ENCODE measurements around the gene PPP4R4. TPM values are rescaled to one million over a fixed set of nuclear protein-coding genes. Genes with fewer than 3 reads are reported as not detected.
A peak's percentile ranks its signal among the peaks of the same experiment; 100 is the strongest.

The PPP4R4 gene
- total RNA-seq, 6 donors from 2014 or later, result 3.0 to 18.4 (median 6.3) TPM

DNA sequence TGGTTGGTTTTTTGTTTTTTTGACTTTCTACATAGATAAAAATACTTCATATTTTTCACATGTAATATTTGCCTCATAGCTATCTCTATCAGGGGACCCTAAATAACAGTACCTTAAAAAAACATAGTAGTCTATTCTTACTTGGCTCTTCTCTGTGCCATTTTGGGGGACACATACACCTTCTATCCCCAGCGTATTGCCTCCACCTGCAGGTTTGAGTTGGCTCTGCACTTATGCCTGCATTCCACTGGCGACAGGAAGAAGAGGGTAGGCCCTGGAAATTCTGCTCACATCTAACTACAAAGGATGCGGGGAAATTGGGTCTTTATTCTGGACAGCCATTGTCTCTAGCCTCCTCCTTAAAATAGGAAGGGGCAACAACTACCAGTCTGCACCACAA is 30.9 kb upstream of the PPP4R4 start:
- ATAC-seq (ENCODE audit: low FRiP score in 2 of 2), result no peak

GRCh38 chr14:94143711-94144110 is 30.4 kb upstream of the PPP4R4 start:
- no peak overlapping the region for H3K4me3 ChIP-seq
- H3K9me3 ChIP-seq, result no peaks in the 10 kb centered on the region
- H3K4me1 ChIP-seq, result peaks cover 3 to 8% (median 5%) of the 10 kb centered on the region in 4 donors
- no peaks in the 10 kb centered on the region for H3K36me3 ChIP-seq
- 88 to 90% methylated on average over 4 of the region's 4 CpGs for WGBS, 2 donors
- no peaks in the 10 kb centered on the region for H3K27me3 ChIP-seq
- DNase-seq (no peak), ATAC-seq (ENCODE audit: low FRiP score in 2 of 2) (peak in 1 of 2 donors; percentile 15)
- TF ChIP-seq POLR2A (IDR thresholded peaks at IDR 0.05) (no peak), EP300 (IDR thresholded peaks at IDR 0.05) (no peak), POLR2AphosphoS5 (IDR thresholded peaks at IDR 0.05) (no peak), CTCF (IDR thresholded peaks at IDR 0.05) (no peak)
- no peak overlapping the region for H3K27ac ChIP-seq

More for the DNA sequence above, 30.9 kb upstream of the PPP4R4 start:
- no peak for TF ChIP-seq CTCF (IDR thresholded peaks at IDR 0.05)
- no peak for TF ChIP-seq POLR2A (IDR thresholded peaks at IDR 0.05)
- TF ChIP-seq EP300 (IDR thresholded peaks at IDR 0.05), result no peak
- no peak for TF ChIP-seq POLR2AphosphoS5 (IDR thresholded peaks at IDR 0.05)
- DNase-seq, result no peak
- Histone ChIP-seq H3K4me3 (no peak overlapping the region), H3K27me3 (no peaks in the 10 kb centered on the region), H3K4me1 (peaks cover 3 to 13% (median 7%) of the 10 kb centered on the region in 4 donors), H3K27ac (no peak overlapping the region), H3K9me3 (no peaks in the 10 kb centered on the region), H3K36me3 (no peaks in the 10 kb centered on the region)
- 75 to 91% methylated on average over 3 of the region's 3 CpGs for WGBS, 2 donors

- no peak overlapping the region for H3K4me3 ChIP-seq
- H3K9me3 ChIP-seq, result no peaks in the 10 kb centered on the region
- H3K27me3 ChIP-seq, result no peaks in the 10 kb centered on the region
- DNase-seq (peak in 1 of 2 donors; percentile 71), ATAC-seq (ENCODE audit: low FRiP score in 2 of 2) (no peak)
- 79 to 90% methylated on average over 1 of the region's 1 CpG for WGBS, 2 donors
- H3K27ac ChIP-seq, result no peak overlapping the region
- peaks cover 3 to 7% (median 5%) of the 10 kb centered on the region in 4 donors for H3K4me1 ChIP-seq
- no peak for TF ChIP-seq POLR2A (IDR thresholded peaks at IDR 0.05)
- no peak for TF ChIP-seq CTCF (IDR thresholded peaks at IDR 0.05)
- TF ChIP-seq POLR2AphosphoS5 (IDR thresholded peaks at IDR 0.05), result no peak
- TF ChIP-seq EP300 (IDR thresholded peaks at IDR 0.05), result no peak
- no peaks in the 10 kb centered on the region for H3K36me3 ChIP-seq
These were observed 29.4 kb upstream of the PPP4R4 start for GRCh38 chr14:94144765-94145164.

GRCh38 chr14:94145902-94146527 is 28.1 kb upstream of the PPP4R4 start:
- TF ChIP-seq POLR2A (IDR thresholded peaks at IDR 0.05) (no peak), POLR2AphosphoS5 (IDR thresholded peaks at IDR 0.05) (no peak), CTCF (IDR thresholded peaks at IDR 0.05) (no peak), EP300 (IDR thresholded peaks at IDR 0.05) (no peak)
- H3K36me3 ChIP-seq, result no peaks in the 10 kb centered on the region
- H3K4me3 ChIP-seq, result no peak overlapping the region
- H3K27ac ChIP-seq, result peak overlapping the region in 1 of 4 donors; percentile 18
- peaks cover 3 to 7% (median 5%) of the 10 kb centered on the region in 4 donors for H3K4me1 ChIP-seq
- no peaks in the 10 kb centered on the region for H3K27me3 ChIP-seq
- H3K9me3 ChIP-seq, result no peaks in the 10 kb centered on the region
- ATAC-seq (ENCODE audit: low FRiP score in 2 of 2) (no peak), DNase-seq (no peak)
- 66 to 78% methylated on average over 6 of the region's 6 CpGs for WGBS, 2 donors

GRCh38 chr14:94152676-94153075 is 21.4 kb upstream of the PPP4R4 start:
- Histone ChIP-seq H3K27me3 (no peaks in the 10 kb centered on the region), H3K36me3 (no peaks in the 10 kb centered on the region), H3K4me1 (peaks cover 0 to 8% (median 0%) of the 10 kb centered on the region in 4 donors), H3K27ac (no peak overlapping the region), H3K4me3 (no peak overlapping the region), H3K9me3 (no peaks in the 10 kb centered on the region)
- WGBS, 2 donors, result 94 to 95% methylated on average over 1 of the region's 1 CpG
- DNase-seq, result no peak
- ATAC-seq (ENCODE audit: low FRiP score in 2 of 2), result no peak
- TF ChIP-seq POLR2AphosphoS5 (IDR thresholded peaks at IDR 0.05), result no peak
- TF ChIP-seq POLR2A (IDR thresholded peaks at IDR 0.05), result no peak
- no peak for TF ChIP-seq CTCF (IDR thresholded peaks at IDR 0.05)
- no peak for TF ChIP-seq EP300 (IDR thresholded peaks at IDR 0.05)

All from upper lobe of left lung (tissue), 6 donors.